Lung (tissue), 12 donors: ENCODE data around the gene TRABD2A. TPM values are rescaled to one million over a fixed set of nuclear protein-coding genes. Genes with fewer than 3 reads are reported as not detected.
"Not testable (repeated sequence)": the region's sequence is repeated elsewhere in the genome, so short reads cannot be mapped to it uniquely, and the experiment has no call there.

Experiments used
- ATAC-seq: fragments of 200-7000 bp; cut with Tn5 transposase; one replicate; pipeline ENCODE4 v1.9.1; 2020; ENCODE audit warnings: moderate number of reproducible peaks; ENCODE audit not compliant: insufficient read depth, low FRiP score
- DNase-seq, 3 donors: peaks; one replicate each; pipeline ENCODE4 v3.0.0-alpha.2; 2013 to 2017
- H3K27ac ChIP-seq, 2 donors: one replicate each; pipeline ENCODE4 v1.5.1; 2013; ENCODE audit warnings: mild to moderate bottlenecking in 2 of 2, moderate library complexity in 2 of 2, control low read depth in 1 of 2, inconsistent platforms in 1 of 2, low read depth in 1 of 2, low read length in 1 of 2
- H3K27me3 ChIP-seq, 3 donors: one replicate each; pipeline ENCODE4 v1.5.1; 2013; ENCODE audit warnings: low read length in 2 of 3; ENCODE audit not compliant: control insufficient read depth in 3 of 3, insufficient read depth in 3 of 3
- H3K36me3 ChIP-seq, 4 donors: one replicate each; pipeline ENCODE4 v1.5.1; 2013; ENCODE audit warnings: low read length in 4 of 4, mild to moderate bottlenecking in 1 of 4, moderate library complexity in 1 of 4; ENCODE audit not compliant: control insufficient read depth in 4 of 4, insufficient read depth in 4 of 4
- H3K4me1 ChIP-seq, 5 donors: one replicate each; pipeline ENCODE4 v1.5.1; 2013; ENCODE audit warnings: low read length in 5 of 5, mild to moderate bottlenecking in 2 of 5, moderate library complexity in 1 of 5; ENCODE audit not compliant: control insufficient read depth in 5 of 5, insufficient read depth in 5 of 5
- H3K4me3 ChIP-seq: one replicate; pipeline ENCODE4 v1.5.1; 2013; ENCODE audit warnings: mild to moderate bottlenecking, control low read depth, moderate library complexity
- H3K9ac ChIP-seq, 2 donors: one replicate each; pipeline ENCODE4 v1.5.1; 2013; ENCODE audit warnings: low read length in 2 of 2, control low read depth in 1 of 2; ENCODE audit not compliant: insufficient read depth in 1 of 2
- H3K9me3 ChIP-seq, 4 donors: one replicate each; pipeline ENCODE4 v1.5.1; 2013; ENCODE audit warnings: low read length in 3 of 4, mild to moderate bottlenecking in 1 of 4, moderate library complexity in 1 of 4; ENCODE audit not compliant: control insufficient read depth in 4 of 4, insufficient read depth in 3 of 4
- CTCF ChIP-seq: IDR thresholded peaks from 2 replicates; pipeline ENCODE4 v1.5.1; 2012; ENCODE audit warnings: mild to moderate bottlenecking; ENCODE audit errors: control extremely low read depth, extremely low read depth
- WGBS, 2 donors: extraction: QIAGEN DNeasy Blood & Tissue Kit; methylation state at CpG; one replicate each; pipeline ENCODE4 v1.1.7; 2013; 5-methylcytosine and 5-hydroxymethylcytosine counted together
- polyA plus RNA-seq, 2 donors: library from polyadenylated mRNA; stranded (reverse); fragments of 200-250 nt; gene quantifications; one replicate each; pipeline ENCODE4 v1.2.1, GENCODE V29; 2013
- total RNA-seq, 2 donors: library from RNA; depleted of rRNA in 1 of 2; stranded (reverse); fragments of >200 nt in 1 of 2; gene quantifications; one replicate each; pipeline ENCODE4 v1.2.1, GENCODE V29; 2014 to 2021
- donor health status: control.
- donor health status: control.
- donor health status: Bipolar disorder and iron deficiency.
- donor health status: healthy.
- donor health status: DM: yes; HTN: yes; CAD: no.

TRABD2A gene
- total and polyA plus RNA-seq, 4 donors, result 1.9 to 3.1 (median 2.3) TPM

- TF ChIP-seq CTCF, result no peak
- Histone ChIP-seq H3K36me3 (no peaks in the 10 kb centered on the region), H3K9ac (no peak overlapping the region), H3K4me1 (no peaks in the 10 kb centered on the region), H3K27ac (no peak overlapping the region), H3K9me3 (peaks cover 0 to 4% (median 1%) of the 10 kb centered on the region in 4 donors), H3K4me3 (no peak overlapping the region), H3K27me3 (no peaks in the 10 kb centered on the region)
- no peak for ATAC-seq
- no peak for DNase-seq
- 84 to 86% methylated on average over 3 of the region's 3 CpGs for WGBS, 2 donors
Observed at GRCh38 chr2:84779781-84780180, 101.1 kb downstream of the TRABD2A start.

GRCh38 chr2:84778911-84779690, 101.8 kb downstream of the TRABD2A start:
- ATAC-seq, result no peak
- Histone ChIP-seq H3K27me3 (no peaks in the 10 kb centered on the region), H3K27ac (no peak overlapping the region), H3K4me1 (no peaks in the 10 kb centered on the region), H3K36me3 (no peaks in the 10 kb centered on the region), H3K9me3 (peaks cover 0 to 4% (median 1%) of the 10 kb centered on the region in 4 donors), H3K9ac (no peak overlapping the region), H3K4me3 (no peak overlapping the region)
- no peak for TF ChIP-seq CTCF
- DNase-seq, result no peak
- WGBS, 2 donors, result 89 to 94% methylated on average over 1 of the region's 1 CpG

- Histone ChIP-seq H3K36me3 (no peaks in the 10 kb centered on the region), H3K4me1 (no peaks in the 10 kb centered on the region), H3K27ac (no peak overlapping the region), H3K9me3 (peaks cover 0 to 8% (median 5%) of the 10 kb centered on the region in 4 donors), H3K27me3 (no peaks in the 10 kb centered on the region), H3K9ac (no peak overlapping the region), H3K4me3 (no peak overlapping the region)
- no peak for DNase-seq
- ATAC-seq, result no peak
- no peak for TF ChIP-seq CTCF
- 81 to 84% methylated on average over 1 of the region's 1 CpG for WGBS, 2 donors
Observed at GRCh38 chr2:84776011-84776410, 104.9 kb downstream of the TRABD2A start.

GRCh38 chr2:84773562-84773961, 107.3 kb downstream of the TRABD2A start:
- not testable (repeated sequence) for H3K27ac ChIP-seq, DNase-seq, H3K9ac ChIP-seq, ATAC-seq, H3K27me3 ChIP-seq, H3K36me3 ChIP-seq, H3K4me3 ChIP-seq, H3K4me1 ChIP-seq, H3K9me3 ChIP-seq
- 79 to 92% methylated on average over 3 of the region's 3 CpGs for WGBS, 2 donors

Other genes starting within 250 kb of the TRABD2A start
- gene TMSB10, start 24.6 kb upstream of the TRABD2A start, total RNA-seq, result 1,000 to 10,000 TPM; 1,849 to 3,001 TPM
- 1,000 to 10,000 TPM; 1,996 to 6,202 TPM for gene TMSB10, start 24.6 kb upstream of the TRABD2A start, polyA plus RNA-seq
- 10 to 100 TPM; 50.5 to 71.0 TPM for gene KCMF1, start 90.1 kb upstream of the TRABD2A start, total RNA-seq
- gene KCMF1, start 90.1 kb upstream of the TRABD2A start, polyA plus RNA-seq, result 10 to 100 TPM; 15.8 to 44.4 TPM